SU-DHL-6 (cell line): Measurements from ENCODE around the gene WFDC10B.

Experiments used
- H2AFZ ChIP-seq: fragments of 200-600 bp; sonication (generic); 2 replicates; pipeline ENCODE4 v1.6.1; 2014; ENCODE audit warnings: low read depth, mild to moderate bottlenecking, moderate library complexity, mixed read lengths, antibody characterized with exemption, low read length; ENCODE audit not compliant: severe bottlenecking
- H3F3A ChIP-seq: fragments of 200-600 bp; shearing (Covaris generic); 2 replicates; pipeline ENCODE4 v1.6.0; 2016; ENCODE audit warnings: antibody characterized with exemption, mild to moderate bottlenecking; ENCODE audit not compliant: insufficient read depth
- H3K27ac ChIP-seq: fragments of 200-600 bp; sonication (generic); 2 replicates; pipeline ENCODE4 v1.5.1; 2016; ENCODE audit warnings: low read depth, mild to moderate bottlenecking, low read length, moderate library complexity, mixed read lengths
- H3K27me3 ChIP-seq: fragments of 200-600 bp; sonication (generic), shearing (Covaris generic); 2 replicates; pipeline ENCODE4 v1.6.0; 2014; ENCODE audit warnings: mild to moderate bottlenecking, low read length
- H3K36me3 ChIP-seq: fragments of 200-600 bp; sonication (generic); 2 replicates; pipeline ENCODE4 v1.6.1; 2014; ENCODE audit warnings: mild to moderate bottlenecking, low read length, mixed read lengths
- H3K4me2 ChIP-seq: fragments of 300-600, 200-600 bp; shearing (Covaris generic), sonication (generic); 2 replicates; pipeline ENCODE4 v1.6.0; 2014; ENCODE audit warnings: low read length, low read depth, mild to moderate bottlenecking; ENCODE audit not compliant: poor library complexity, severe bottlenecking
- H3K4me3 ChIP-seq: fragments of 200-600 bp; sonication (generic); 2 replicates; pipeline ENCODE4 v1.5.1; 2014; ENCODE audit warnings: antibody characterized with exemption, low read length, mild to moderate bottlenecking, mixed read lengths; ENCODE audit not compliant: insufficient read depth, poor library complexity, severe bottlenecking
- H3K79me2 ChIP-seq: fragments of 200-600 bp; sonication (generic); 2 replicates; pipeline ENCODE4 v1.6.1; 2014; ENCODE audit warnings: mild to moderate bottlenecking, low read length, moderate library complexity; ENCODE audit not compliant: insufficient read depth
- H3K9ac ChIP-seq: fragments of 200-600 bp; sonication (generic); 2 replicates; pipeline ENCODE4 v1.7.0; 2014; ENCODE audit warnings: mild to moderate bottlenecking, low read length
- H3K9me2 ChIP-seq: fragments of 200-600 bp; sonication (generic); replicated peaks from 2 replicates; pipeline ENCODE4 v1.6.1; 2014; ENCODE audit warnings: low read length; ENCODE audit not compliant: insufficient read depth
- H3K9me3 ChIP-seq: fragments of 200-600 bp; sonication (generic); 2 replicates; pipeline ENCODE4 v1.6.1; 2014; ENCODE audit warnings: low read length, mixed read lengths; ENCODE audit not compliant: insufficient read depth
- H4K20me1 ChIP-seq: fragments of 200-600 bp; sonication (generic); 2 replicates; pipeline ENCODE4 v1.6.1; 2014; ENCODE audit warnings: low read depth, mild to moderate bottlenecking, antibody characterized with exemption, low read length, moderate library complexity, mixed read lengths
- EZH2phosphoT487 ChIP-seq: fragments of 200-600 bp; sonication (generic), shearing (Covaris generic); conservative IDR thresholded peaks from 2 replicates; pipeline ENCODE4 v1.6.1; 2018; ENCODE audit warnings: mild to moderate bottlenecking, antibody characterized with exemption, low read length, moderate library complexity, mixed read lengths
- TF ChIP-seq, protein P1 (sequence below): fragments of 200-600 bp; sonication (generic); IDR thresholded peaks from one replicate; pipeline ENCODE4 v1.5.1; 2017; ENCODE audit warnings: antibody characterized with exemption, mild to moderate bottlenecking, low read length, moderate library complexity; ENCODE audit not compliant: insufficient read depth, poor library complexity, severe bottlenecking

Gene WFDC10B

DNA sequence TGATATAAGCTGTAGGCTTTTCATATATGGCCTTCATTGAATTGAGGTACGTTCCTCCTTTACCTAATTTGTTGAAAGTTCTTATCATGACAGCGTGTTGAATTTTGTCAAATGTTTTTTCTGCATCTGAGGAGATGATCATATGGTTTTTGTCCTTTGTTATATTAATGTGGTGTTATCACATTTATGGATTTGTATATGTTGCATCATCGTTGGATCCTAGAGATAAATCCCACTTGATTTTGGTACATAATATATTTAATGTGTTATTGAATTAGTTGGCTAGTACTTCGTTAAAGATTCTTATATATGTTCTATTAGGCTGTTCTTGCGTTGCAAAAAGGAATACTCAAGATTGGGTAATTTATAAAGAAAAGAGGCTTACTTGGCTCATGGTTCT, 65.1 kb downstream of the WFDC10B start:
- H3K9me3 ChIP-seq: no peaks in the 10 kb centered on the region
- H3K27ac ChIP-seq: no peak overlapping the region
- no peaks in the 10 kb centered on the region for H3F3A ChIP-seq
- no peak for TF ChIP-seq EZH2phosphoT487
- TF ChIP-seq, protein P1, sequence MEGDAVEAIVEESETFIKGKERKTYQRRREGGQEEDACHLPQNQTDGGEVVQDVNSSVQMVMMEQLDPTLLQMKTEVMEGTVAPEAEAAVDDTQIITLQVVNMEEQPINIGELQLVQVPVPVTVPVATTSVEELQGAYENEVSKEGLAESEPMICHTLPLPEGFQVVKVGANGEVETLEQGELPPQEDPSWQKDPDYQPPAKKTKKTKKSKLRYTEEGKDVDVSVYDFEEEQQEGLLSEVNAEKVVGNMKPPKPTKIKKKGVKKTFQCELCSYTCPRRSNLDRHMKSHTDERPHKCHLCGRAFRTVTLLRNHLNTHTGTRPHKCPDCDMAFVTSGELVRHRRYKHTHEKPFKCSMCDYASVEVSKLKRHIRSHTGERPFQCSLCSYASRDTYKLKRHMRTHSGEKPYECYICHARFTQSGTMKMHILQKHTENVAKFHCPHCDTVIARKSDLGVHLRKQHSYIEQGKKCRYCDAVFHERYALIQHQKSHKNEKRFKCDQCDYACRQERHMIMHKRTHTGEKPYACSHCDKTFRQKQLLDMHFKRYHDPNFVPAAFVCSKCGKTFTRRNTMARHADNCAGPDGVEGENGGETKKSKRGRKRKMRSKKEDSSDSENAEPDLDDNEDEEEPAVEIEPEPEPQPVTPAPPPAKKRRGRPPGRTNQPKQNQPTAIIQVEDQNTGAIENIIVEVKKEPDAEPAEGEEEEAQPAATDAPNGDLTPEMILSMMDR: no peak
- no peak overlapping the region for H3K9ac ChIP-seq
- H3K4me2 ChIP-seq: no peak overlapping the region
- no peak overlapping the region for H3K4me3 ChIP-seq
- no peaks in the 10 kb centered on the region for H4K20me1 ChIP-seq
- H3K79me2 ChIP-seq: no peaks in the 10 kb centered on the region
- no peaks in the 10 kb centered on the region for H3K9me2 ChIP-seq
- no peaks in the 10 kb centered on the region for H3K27me3 ChIP-seq
- no peak overlapping the region for H2AFZ ChIP-seq
- no peaks in the 10 kb centered on the region for H3K36me3 ChIP-seq

DNA sequence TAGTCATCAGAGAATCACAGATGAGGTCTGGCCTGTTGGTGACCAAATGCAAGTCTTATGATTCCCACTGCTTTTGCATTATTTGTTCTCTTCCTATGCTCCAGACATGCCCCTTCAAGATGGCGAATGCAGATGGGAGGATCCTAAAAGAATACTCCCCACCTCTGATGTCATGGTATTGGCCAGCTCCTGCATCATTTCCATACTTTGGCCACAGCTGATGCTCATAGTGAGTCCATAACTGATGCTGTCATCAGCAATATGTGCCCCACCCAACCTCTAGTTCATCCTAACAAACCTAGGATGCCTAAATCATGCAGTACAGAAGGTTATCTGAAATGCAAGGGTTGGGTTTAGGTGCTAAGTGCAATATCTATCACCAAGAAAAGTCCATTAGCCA, 68.3 kb downstream of the WFDC10B start:
- TF ChIP-seq, protein P1: no peak
- TF ChIP-seq EZH2phosphoT487: no peak
- H3K4me2 ChIP-seq: no peak overlapping the region
- H3K9me3 ChIP-seq: no peaks in the 10 kb centered on the region
- H3K27ac ChIP-seq: no peak overlapping the region
- no peaks in the 10 kb centered on the region for H3K79me2 ChIP-seq
- H3K9me2 ChIP-seq: no peaks in the 10 kb centered on the region
- H3K36me3 ChIP-seq: no peaks in the 10 kb centered on the region
- H4K20me1 ChIP-seq: no peaks in the 10 kb centered on the region
- H3F3A ChIP-seq: no peaks in the 10 kb centered on the region
- no peak overlapping the region for H2AFZ ChIP-seq
- H3K4me3 ChIP-seq: no peak overlapping the region
- no peak overlapping the region for H3K9ac ChIP-seq
- no peaks in the 10 kb centered on the region for H3K27me3 ChIP-seq
